ENCODE data around the gene NELFB.

Gene NELFB

GRCh38 chr9:137300567-137301080, 45.5 kb downstream of the NELFB start:
- no peaks in the 10 kb centered on the region for H3K9me3 ChIP-seq (replicated peaks in 1 of 11)
- H3K27me3 ChIP-seq, result peaks cover 57 to 65% (median 60%) of the 10 kb centered on the region in 11 experiments
- no peaks in the 10 kb centered on the region; a peak in 1 of 22 replicates for H3K36me3 ChIP-seq
- peak overlapping the region; percentile 96 to 100 (median 98) for H3K4me2 ChIP-seq
- peak overlapping the region in 7 of 11 experiments; percentile 11 to 72 (median 37); a peak in 7 of 22 replicates for H3K27ac ChIP-seq
- peak overlapping the region; percentile 62 to 81 (median 74); a peak in 21 of 22 replicates for H3K9ac ChIP-seq
- peak overlapping the region; percentile 54 to 78 (median 66) for H3K4me3 ChIP-seq
- H4K20me1 ChIP-seq, result peaks cover 0 to 52% (median 42%) of the 10 kb centered on the region in 11 experiments; a peak in 19 of 22 replicates
- peaks cover 45 to 85% (median 71%) of the 10 kb centered on the region in 10 experiments for H3K4me1 ChIP-seq
- TF ChIP-seq Cebpa-rat (IDR thresholded peaks at IDR 0.05), result no peak

GRCh38 chr9:137301081-137301947, 46.2 kb downstream of the NELFB start:
- no peaks in the 10 kb centered on the region for H3K9me3 ChIP-seq (replicated peaks in 1 of 11)
- peak overlapping the region; percentile 96 to 100 (median 98) for H3K4me2 ChIP-seq
- H3K4me1 ChIP-seq, result peaks cover 49 to 89% (median 75%) of the 10 kb centered on the region in 10 experiments
- H3K27ac ChIP-seq, result peak overlapping the region; percentile 13 to 79 (median 52); a peak in 18 of 22 replicates
- H3K27me3 ChIP-seq, result peaks cover 53 to 58% (median 56%) of the 10 kb centered on the region in 11 experiments
- H3K9ac ChIP-seq, result peak overlapping the region; percentile 62 to 81 (median 74)
- peak overlapping the region; percentile 54 to 78 (median 66) for H3K4me3 ChIP-seq
- H4K20me1 ChIP-seq, result peaks cover 0 to 50% (median 42%) of the 10 kb centered on the region in 11 experiments; a peak in 19 of 22 replicates
- H3K36me3 ChIP-seq, result no peaks in the 10 kb centered on the region; a peak in 1 of 22 replicates
- TF ChIP-seq Cebpa-rat (IDR thresholded peaks at IDR 0.05), result no peak

DNA sequence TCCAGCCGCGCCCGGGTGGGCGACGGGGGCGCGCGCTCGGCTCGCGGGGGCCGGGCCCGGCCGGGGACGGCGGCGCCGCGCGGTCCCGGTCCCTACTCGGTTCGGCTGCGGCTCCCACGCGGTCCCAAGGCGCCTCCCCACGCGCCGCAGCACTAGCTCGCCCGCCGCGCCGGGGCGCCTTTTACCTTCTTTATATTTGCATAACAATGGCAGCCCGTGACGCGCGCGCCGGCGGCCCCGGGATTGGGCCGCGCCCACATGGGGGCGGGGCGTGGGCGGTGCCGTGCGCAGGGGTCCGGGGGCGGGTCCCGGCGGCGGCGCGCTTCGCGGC, 47.0 kb downstream of the NELFB start, which contains the start of gene NRARP:
Gene NRARP, minus strand, starts transcription at position 154 of the 331 bp plus-strand sequence. CDS start 343 bp downstream, outside the sequence.
- Histone ChIP-seq H4K20me1 (peaks cover 0 to 42% (median 36%) of the 10 kb centered on the region in 11 experiments; a peak in 19 of 22 replicates), H3K36me3 (no peaks in the 10 kb centered on the region; a peak in 1 of 22 replicates), H3K9me3 (replicated peaks in 1 of 11) (no peaks in the 10 kb centered on the region), H3K27me3 (peaks cover 45 to 50% (median 48%) of the 10 kb centered on the region in 11 experiments), H3K4me1 (peaks cover 53 to 89% (median 75%) of the 10 kb centered on the region in 10 experiments), H3K9ac (peak within 1 kb of the TSS; percentile 62 to 81 (median 76)), H3K4me2 (peak within 1 kb of the TSS; percentile 96 to 100 (median 98)), H3K4me3 (peak within 1 kb of the TSS; percentile 54 to 78 (median 66)), H3K27ac (peak within 1 kb of the TSS; percentile 18 to 88 (median 72); a peak in 21 of 22 replicates)
- no peak for TF ChIP-seq Cebpa-rat (IDR thresholded peaks at IDR 0.05)

- Histone ChIP-seq H3K36me3 (no peaks in the 10 kb centered on the region; a peak in 1 of 22 replicates), H3K27me3 (peaks cover 40 to 45% (median 43%) of the 10 kb centered on the region in 11 experiments), H3K9ac (peak overlapping the region; percentile 62 to 81 (median 76)), H4K20me1 (peaks cover 0 to 39% (median 35%) of the 10 kb centered on the region in 11 experiments; a peak in 19 of 22 replicates), H3K4me1 (peaks cover 58 to 90% (median 79%) of the 10 kb centered on the region in 10 experiments), H3K9me3 (replicated peaks in 1 of 11) (no peaks in the 10 kb centered on the region), H3K4me2 (peak overlapping the region; percentile 96 to 100 (median 98)), H3K27ac (peak overlapping the region; percentile 18 to 88 (median 72); a peak in 21 of 22 replicates), H3K4me3 (peak overlapping the region; percentile 54 to 78 (median 66))
- no peak for TF ChIP-seq Cebpa-rat (IDR thresholded peaks at IDR 0.05)
Observed at GRCh38 chr9:137302449-137303150, 47.5 kb downstream of the NELFB start.

GRCh38 chr9:137303151-137303892, 48.2 kb downstream of the NELFB start:
- peak overlapping the region; percentile 54 to 78 (median 66); a peak in 13 of 20 replicates for H3K4me3 ChIP-seq
- H3K9ac ChIP-seq, result peak overlapping the region in 10 of 11 experiments; percentile 62 to 81 (median 76); a peak in 20 of 22 replicates

GRCh38 chr9:137303893-137304382, 48.8 kb downstream of the NELFB start:
- TF ChIP-seq Cebpa-rat (IDR thresholded peaks at IDR 0.05), result no peak
- H3K9me3 ChIP-seq (replicated peaks in 1 of 11), result no peaks in the 10 kb centered on the region

More at GRCh38 chr9:137303151-137303892, 48.2 kb downstream of the NELFB start:
- Histone ChIP-seq H3K27me3 (peaks cover 35 to 38% (median 35%) of the 10 kb centered on the region in 11 experiments), H3K4me2 (peak overlapping the region; percentile 96 to 100 (median 98)), H3K27ac (peak overlapping the region in 10 of 11 experiments; percentile 18 to 88 (median 73); a peak in 18 of 22 replicates), H3K4me1 (peaks cover 60 to 92% (median 86%) of the 10 kb centered on the region in 10 experiments), H4K20me1 (peaks cover 0 to 34% (median 30%) of the 10 kb centered on the region in 11 experiments; a peak in 19 of 22 replicates), H3K36me3 (no peaks in the 10 kb centered on the region; a peak in 1 of 22 replicates), H3K9me3 (replicated peaks in 1 of 11) (no peaks in the 10 kb centered on the region)
- TF ChIP-seq Cebpa-rat (IDR thresholded peaks at IDR 0.05), result no peak

DNA sequence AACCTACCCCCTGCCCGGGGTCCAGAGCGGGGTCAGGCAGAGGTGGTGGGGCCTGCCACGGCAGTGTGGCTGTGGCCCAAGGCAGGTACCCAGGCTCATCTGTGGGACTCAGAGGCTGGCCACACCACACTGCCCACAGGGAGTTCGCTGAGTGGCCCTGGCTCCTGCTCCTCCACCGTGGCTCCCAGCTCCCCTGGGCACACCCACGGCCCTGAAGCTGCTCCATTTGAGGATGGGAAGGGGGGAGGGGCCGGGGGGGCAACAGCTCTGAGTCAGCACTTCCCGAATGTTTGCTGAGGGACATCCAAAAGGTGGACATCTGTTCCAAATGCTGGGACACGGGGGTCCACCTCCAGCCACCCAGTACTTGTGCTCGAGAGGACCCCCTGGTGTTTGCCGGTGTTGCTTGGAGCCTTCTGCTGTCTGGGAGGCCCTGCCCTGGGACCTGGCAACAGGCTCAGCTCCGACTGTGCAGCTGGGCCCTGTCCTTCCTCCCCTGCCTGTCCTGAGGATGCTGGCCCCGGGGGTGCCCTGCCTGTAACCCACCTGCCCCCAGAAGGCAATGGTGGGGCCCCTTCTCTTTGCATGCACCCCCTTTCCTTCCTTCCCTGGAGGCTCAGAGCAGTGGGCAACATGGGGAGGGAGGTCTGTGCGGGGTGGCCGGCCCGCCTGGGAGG, 49.4 kb downstream of the NELFB start:
- Histone ChIP-seq H3K9ac (peak overlapping the region in 8 of 11 experiments; percentile 24 to 81 (median 70); a peak in 16 of 22 replicates), H3K4me3 (no peak overlapping the region), H3K4me1 (peaks cover 60 to 89% (median 82%) of the 10 kb centered on the region in 10 experiments), H3K27me3 (peaks cover 23 to 26% (median 23%) of the 10 kb centered on the region in 11 experiments), H3K36me3 (no peaks in the 10 kb centered on the region), H3K4me2 (peak overlapping the region; percentile 96 to 100 (median 98)), H3K9me3 (replicated peaks in 1 of 11) (no peaks in the 10 kb centered on the region), H3K27ac (peak overlapping the region in 9 of 11 experiments; percentile 73 to 88 (median 81); a peak in 14 of 22 replicates), H4K20me1 (peaks cover 0 to 22% (median 18%) of the 10 kb centered on the region in 11 experiments; a peak in 18 of 22 replicates)
- no peak for TF ChIP-seq Cebpa-rat (IDR thresholded peaks at IDR 0.05)

More at GRCh38 chr9:137303893-137304382, 48.8 kb downstream of the NELFB start:
- H3K4me1 ChIP-seq, result peaks cover 60 to 89% (median 84%) of the 10 kb centered on the region in 10 experiments
- peaks cover 0 to 28% (median 23%) of the 10 kb centered on the region in 11 experiments; a peak in 19 of 22 replicates for H4K20me1 ChIP-seq
- H3K27ac ChIP-seq, result peak overlapping the region in 9 of 11 experiments; percentile 73 to 88 (median 81); a peak in 13 of 22 replicates
- no peak overlapping the region for H3K4me3 ChIP-seq
- H3K27me3 ChIP-seq, result peaks cover 28 to 32% (median 29%) of the 10 kb centered on the region in 11 experiments
- H3K9ac ChIP-seq, result peak overlapping the region in 9 of 11 experiments; percentile 20 to 81 (median 71); a peak in 14 of 22 replicates
- no peaks in the 10 kb centered on the region for H3K36me3 ChIP-seq
- H3K4me2 ChIP-seq, result peak overlapping the region; percentile 96 to 100 (median 98)

Measured in BLaER1 treated with 17β-estradiol and CSF1 and Interleukin-3, amounts not matched to agents 10 nM and 100 nM (cell line).